Smooth muscle cell (in vitro differentiated cells): ENCODE data around the gene LRATD1. TPM values are rescaled to one million over a fixed set of nuclear protein-coding genes. Genes with fewer than 3 reads are reported as not detected.

Source experiments
- DNase-seq: peaks from one replicate; lab custom pipeline; 2025; ENCODE audit not compliant: unreplicated experiment; lab: John Stamatoyannopoulos, UW
- H2AFZ ChIP-seq: fragments of 200-600 bp; sonication (generic); 2 replicates; pipeline ENCODE4 v1.6.0; 2016; ENCODE audit warnings: antibody characterized with exemption, low read depth, mild to moderate bottlenecking
- H3F3A ChIP-seq: fragments of 200-600 bp; sonication (generic); 2 replicates; pipeline ENCODE4 v1.6.0; 2017; ENCODE audit warnings: antibody characterized with exemption, low read depth
- H3K27ac ChIP-seq: fragments of 200-600 bp; sonication (generic); 2 replicates; pipeline ENCODE4 v1.5.1; 2016; ENCODE audit warnings: low read depth, mild to moderate bottlenecking
- H3K27me3 ChIP-seq: fragments of 200-600 bp; sonication (generic); 2 replicates; pipeline ENCODE4 v1.6.1; 2016; ENCODE audit warnings: low read depth, mild to moderate bottlenecking
- H3K36me3 ChIP-seq: fragments of 200-600 bp; sonication (generic); 2 replicates; pipeline ENCODE4 v1.5.1; 2016; ENCODE audit warnings: low read depth
- H3K4me1 ChIP-seq: fragments of 200-600 bp; sonication (generic); 2 replicates; pipeline ENCODE4 v1.5.1; 2016; ENCODE audit warnings: low read depth
- H3K4me2 ChIP-seq: fragments of 200-600 bp; sonication (generic); 2 replicates; pipeline ENCODE4 v1.6.0; 2016; ENCODE audit warnings: mild to moderate bottlenecking
- H3K4me3 ChIP-seq: fragments of 200-600 bp; sonication (generic); 2 replicates; pipeline ENCODE4 v1.5.1; 2016; ENCODE audit warnings: mild to moderate bottlenecking
- H3K79me2 ChIP-seq: fragments of 200-600 bp; sonication (generic); 2 replicates; pipeline ENCODE4 v1.6.0; 2016; ENCODE audit warnings: low read depth, mild to moderate bottlenecking
- H3K9ac ChIP-seq: fragments of 200-600 bp; sonication (generic); 2 replicates; pipeline ENCODE4 v1.6.0; 2016; ENCODE audit warnings: low read depth
- H3K9me3 ChIP-seq: fragments of 200-600 bp; sonication (generic); replicated peaks from 2 replicates; pipeline ENCODE4 v1.5.1; 2016; ENCODE audit warnings: low read depth
- H4K20me1 ChIP-seq: fragments of 200-600 bp; sonication (generic); 2 replicates; pipeline ENCODE4 v1.6.0; 2016; ENCODE audit warnings: low read depth
- WGBS: methylation state at CpG from one replicate; pipeline ENCODE4 v1.1.7; 2016; ENCODE audit warnings: low lambda C conversion rate; 5-methylcytosine and 5-hydroxymethylcytosine counted together
- polyA plus RNA-seq: library from polyadenylated mRNA; unstranded; fragments of >200 nt; fragmentation: Nextera tagmentation; extraction: Ambion mirVana; gene quantifications from 2 replicates; pipeline ENCODE4 v1.2.1, GENCODE V29; 2016
- total RNA-seq: library from RNA; depleted of rRNA; stranded (reverse); fragments of >200 nt; gene quantifications from 2 replicates; pipeline ENCODE4 v1.2.3, GENCODE V29; 2014
- TF ChIP-seq, protein P1 (sequence below): fragments of 200-600 bp; sonication (generic); IDR thresholded peaks from 2 replicates; pipeline ENCODE4 v1.5.1; 2017; ENCODE audit warnings: borderline replicate concordance, mild to moderate bottlenecking, antibody characterized with exemption; ENCODE audit not compliant: insufficient read depth, poor library complexity, severe bottlenecking

The LRATD1 gene, protein sequence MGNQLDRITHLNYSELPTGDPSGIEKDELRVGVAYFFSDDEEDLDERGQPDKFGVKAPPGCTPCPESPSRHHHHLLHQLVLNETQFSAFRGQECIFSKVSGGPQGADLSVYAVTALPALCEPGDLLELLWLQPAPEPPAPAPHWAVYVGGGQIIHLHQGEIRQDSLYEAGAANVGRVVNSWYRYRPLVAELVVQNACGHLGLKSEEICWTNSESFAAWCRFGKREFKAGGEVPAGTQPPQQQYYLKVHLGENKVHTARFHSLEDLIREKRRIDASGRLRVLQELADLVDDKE
- 7.0 and 9.3 TPM in 2 replicates for total RNA-seq
- 4.6 and 7.9 TPM in 2 replicates for polyA plus RNA-seq

DNA sequence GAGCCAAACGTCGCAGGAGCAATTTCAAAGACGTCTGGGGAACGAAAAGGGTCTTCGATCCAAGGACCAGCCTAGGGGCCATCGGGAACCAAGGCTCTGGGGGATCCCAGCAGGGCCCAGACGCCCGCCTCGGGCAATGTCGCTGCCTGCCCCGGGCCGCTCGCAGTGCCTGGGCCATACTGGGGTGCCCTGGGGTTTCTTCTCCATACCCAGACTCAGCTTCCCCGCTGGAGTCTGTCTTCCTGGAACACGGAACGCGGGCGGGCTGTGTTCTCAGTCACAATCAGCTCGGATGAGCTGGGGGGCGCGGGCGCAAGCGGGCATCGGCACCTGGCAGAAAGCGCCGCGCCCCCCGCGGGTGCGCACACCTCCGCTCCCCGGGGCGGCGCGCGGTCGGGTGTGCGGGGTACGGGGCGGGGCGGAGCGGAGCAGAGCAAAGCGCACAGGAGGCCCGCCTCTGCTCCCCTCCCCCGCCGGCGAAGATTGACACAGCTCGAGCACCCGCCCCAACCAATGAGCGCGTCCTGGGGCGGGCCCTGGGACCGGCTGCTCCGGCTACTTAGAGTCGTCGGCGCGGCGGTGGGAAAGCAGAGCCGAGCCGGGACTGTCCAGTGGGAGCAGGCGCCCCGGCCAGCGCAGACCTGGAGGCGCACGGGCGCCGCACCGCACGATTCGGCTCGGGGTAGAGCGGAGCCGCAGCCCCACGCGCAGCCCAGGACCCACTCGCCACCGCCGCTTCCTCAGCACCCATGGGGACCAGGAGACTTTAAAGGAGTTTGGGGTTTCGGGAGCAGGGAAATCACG lies at the start of gene LRATD1:
Gene LRATD1, plus strand, starts transcription at position 585 of the 804 bp plus-strand sequence. CDS start 1,263 bp downstream, outside the sequence.
- Histone ChIP-seq H3K9me3 (no peaks in the 10 kb centered on the region), H3K4me2 (peak within 1 kb of the TSS; percentile 89), H4K20me1 (no peaks in the 10 kb centered on the region), H3K36me3 (no peaks in the 10 kb centered on the region), H3K27ac (no peak within 1 kb of the TSS), H2AFZ (peak within 1 kb of the TSS; percentile 81), H3K27me3 (peaks cover 76% of the 10 kb centered on the region), H3F3A (no peaks in the 10 kb centered on the region), H3K4me3 (peak within 1 kb of the TSS; percentile 63), H3K9ac (no peak within 1 kb of the TSS), H3K79me2 (no peaks in the 10 kb centered on the region), H3K4me1 (no peaks in the 10 kb centered on the region)
- TF ChIP-seq, protein P1, sequence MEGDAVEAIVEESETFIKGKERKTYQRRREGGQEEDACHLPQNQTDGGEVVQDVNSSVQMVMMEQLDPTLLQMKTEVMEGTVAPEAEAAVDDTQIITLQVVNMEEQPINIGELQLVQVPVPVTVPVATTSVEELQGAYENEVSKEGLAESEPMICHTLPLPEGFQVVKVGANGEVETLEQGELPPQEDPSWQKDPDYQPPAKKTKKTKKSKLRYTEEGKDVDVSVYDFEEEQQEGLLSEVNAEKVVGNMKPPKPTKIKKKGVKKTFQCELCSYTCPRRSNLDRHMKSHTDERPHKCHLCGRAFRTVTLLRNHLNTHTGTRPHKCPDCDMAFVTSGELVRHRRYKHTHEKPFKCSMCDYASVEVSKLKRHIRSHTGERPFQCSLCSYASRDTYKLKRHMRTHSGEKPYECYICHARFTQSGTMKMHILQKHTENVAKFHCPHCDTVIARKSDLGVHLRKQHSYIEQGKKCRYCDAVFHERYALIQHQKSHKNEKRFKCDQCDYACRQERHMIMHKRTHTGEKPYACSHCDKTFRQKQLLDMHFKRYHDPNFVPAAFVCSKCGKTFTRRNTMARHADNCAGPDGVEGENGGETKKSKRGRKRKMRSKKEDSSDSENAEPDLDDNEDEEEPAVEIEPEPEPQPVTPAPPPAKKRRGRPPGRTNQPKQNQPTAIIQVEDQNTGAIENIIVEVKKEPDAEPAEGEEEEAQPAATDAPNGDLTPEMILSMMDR: no peak
- 2% methylated on average over 76 of the region's 81 CpGs for WGBS
- DNase-seq: no peak

DNA sequence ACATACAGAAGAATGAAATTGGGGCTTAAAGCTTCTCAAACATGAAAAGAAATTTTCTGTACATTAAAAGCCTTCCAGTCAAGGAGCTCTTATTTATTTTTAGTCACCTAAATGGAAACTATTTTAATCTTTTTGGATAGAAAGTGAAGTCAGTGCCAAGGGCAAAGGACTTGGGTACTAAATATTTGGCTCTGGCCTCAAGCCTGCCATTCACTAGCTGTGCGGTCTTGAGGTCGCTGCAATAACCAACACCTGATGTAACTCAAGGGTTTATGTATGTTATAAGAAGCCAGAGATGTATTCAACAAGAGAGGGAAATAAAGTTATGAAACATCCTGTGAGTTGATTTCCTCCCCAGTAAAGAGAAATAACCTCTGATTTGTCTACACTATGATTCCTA lies 49.5 kb upstream of the LRATD1 start:
- 96% methylated on average over 2 of the region's 2 CpGs for WGBS
- TF ChIP-seq, protein P1: no peak

DNA sequence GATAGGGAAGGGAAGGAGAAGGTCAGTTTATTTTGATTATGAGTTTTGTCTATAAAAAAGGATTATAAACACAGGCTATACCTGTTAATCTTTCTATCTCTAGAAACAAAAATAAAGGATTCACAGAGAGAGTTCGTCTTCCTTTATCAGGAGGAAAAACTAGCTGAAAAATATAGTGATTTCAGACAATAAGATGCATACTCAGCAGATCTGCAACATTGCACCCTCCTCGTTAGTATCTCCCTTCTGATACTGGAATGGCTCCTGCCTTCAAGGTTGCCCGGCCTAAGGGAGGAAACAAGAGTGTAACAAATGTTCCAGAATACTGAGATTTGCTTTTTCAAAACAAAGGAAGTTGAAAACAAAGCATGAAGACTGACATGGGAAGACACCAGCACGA lies 48.7 kb upstream of the LRATD1 start:
- no peak overlapping the region for H3K27ac ChIP-seq
- TF ChIP-seq, protein P1: no peak
- no peaks in the 10 kb centered on the region for H3K9me3 ChIP-seq
- no peak overlapping the region for H3K9ac ChIP-seq
- no peaks in the 10 kb centered on the region for H3K4me1 ChIP-seq
- no peak overlapping the region for H3K4me2 ChIP-seq
- H3K27me3 ChIP-seq: no peaks in the 10 kb centered on the region
- no peaks in the 10 kb centered on the region for H3K36me3 ChIP-seq
- H3K79me2 ChIP-seq: no peaks in the 10 kb centered on the region
- WGBS: 79% methylated on average over 4 of the region's 4 CpGs
- DNase-seq: no peak
- H2AFZ ChIP-seq: no peak overlapping the region
- no peaks in the 10 kb centered on the region for H4K20me1 ChIP-seq
- no peak overlapping the region for H3K4me3 ChIP-seq
- no peaks in the 10 kb centered on the region for H3F3A ChIP-seq

More for the DNA sequence above, 49.5 kb upstream of the LRATD1 start:
- Histone ChIP-seq H3K4me1 (no peaks in the 10 kb centered on the region), H3K4me2 (no peak overlapping the region), H3K9ac (no peak overlapping the region), H3K27me3 (no peaks in the 10 kb centered on the region), H2AFZ (no peak overlapping the region), H3K4me3 (no peak overlapping the region), H3K79me2 (no peaks in the 10 kb centered on the region), H3K9me3 (no peaks in the 10 kb centered on the region), H3K36me3 (no peaks in the 10 kb centered on the region), H4K20me1 (no peaks in the 10 kb centered on the region), H3F3A (no peaks in the 10 kb centered on the region), H3K27ac (no peak overlapping the region)
- DNase-seq: no peak
